SK-N-SH (cell line): Measurements from ENCODE around the gene IGF1R. TPM values are rescaled to one million over a fixed set of nuclear protein-coding genes. Genes with fewer than 3 reads are reported as not detected.
A peak's percentile ranks its signal among the peaks of the same experiment; 100 is the strongest.

Source experiments
- CTCF ChIA-PET: fragments of 300-600, 350-600 bp; formaldehyde crosslinking; extraction: SDS; loops from one replicate; lab custom pipeline; 2021; lab: Yijun Ruan, JAX
- POLR2A ChIA-PET: fragments of 350-600 bp; sonication (Branson Sonifier 250); formaldehyde crosslinking; extraction: SDS; loops from one replicate; lab custom pipeline; 2020; ENCODE audit warnings: antibody characterized with exemption, inconsistent platforms; lab: Yijun Ruan, JAX
- DNase-seq: peaks from one replicate; pipeline ENCODE4 v3.0.0; 2012
- H2AFZ ChIP-seq: fragments of 200-600 bp; sonication (generic); 2 replicates; pipeline ENCODE4 v1.8.1; 2016; ENCODE audit warnings: antibody characterized with exemption, mild to moderate bottlenecking, low read depth
- H3F3A ChIP-seq: fragments of 200-600 bp; sonication (generic); replicated peaks from 2 replicates; pipeline ENCODE3; 2016; ENCODE audit warnings: antibody characterized with exemption, mild to moderate bottlenecking; ENCODE audit not compliant: insufficient read depth
- H3K27ac ChIP-seq, 2 experiments: fragments of 200-500 bp in 1 of 2; fragments of 200-600 bp in 1 of 2; sonication (Bioruptor generic) in 1 of 2; sonication (generic), shearing (Covaris generic) in 1 of 2; 2 replicates each; pipeline versions ENCODE4 v1.5.1 to v1.6.1; 2014 to 2016; ENCODE audit warnings: low read depth in 2 of 2, inconsistent platforms in 1 of 2, low read length in 1 of 2, mild to moderate bottlenecking in 1 of 2, mixed read lengths in 1 of 2
- H3K27me3 ChIP-seq: fragments of 200-600 bp; sonication (generic), shearing (Covaris generic); 2 replicates; pipeline ENCODE4 v1.6.1; 2016; ENCODE audit warnings: mixed run types; ENCODE audit not compliant: insufficient read depth
- H3K36me3 ChIP-seq, 2 experiments: fragments of 200-500 bp in 1 of 2; fragments of 200-600 bp in 1 of 2; sonication (Bioruptor generic) in 1 of 2; sonication (generic) in 1 of 2; replicated peaks in 1 of 2; 2 replicates each; pipeline versions ENCODE3 to v1.5.1; 2014 to 2016; ENCODE audit warnings: low read length in 1 of 2, mild to moderate bottlenecking in 1 of 2; ENCODE audit not compliant: insufficient read depth in 2 of 2, control insufficient read depth in 1 of 2
- H3K4me1 ChIP-seq, 2 experiments: fragments of 200-500 bp in 1 of 2; fragments of 200-600 bp in 1 of 2; sonication (Bioruptor generic) in 1 of 2; sonication (generic), shearing (Covaris generic) in 1 of 2; 2 replicates each; pipeline versions ENCODE4 v1.5.1 to v1.6.1; 2014 to 2016; ENCODE audit warnings: low read depth in 1 of 2, low read length in 1 of 2, mixed run types in 1 of 2; ENCODE audit not compliant: insufficient read depth in 2 of 2, control insufficient read depth in 1 of 2
- H3K4me2 ChIP-seq: fragments of 200-600 bp; sonication (generic), shearing (Covaris generic); 2 replicates; pipeline ENCODE4 v1.6.1; 2017; ENCODE audit warnings: mixed run types
- H3K4me3 ChIP-seq, 2 experiments: fragments of 200-500 bp in 1 of 2; fragments of 200-600 bp in 1 of 2; sonication (Bioruptor generic) in 1 of 2; sonication (generic), shearing (Covaris generic) in 1 of 2; 2 replicates each; pipeline versions ENCODE4 v1.5.1 to v1.8.1; 2014 to 2016; ENCODE audit warnings: low read depth in 2 of 2, inconsistent platforms in 1 of 2, low read length in 1 of 2, mild to moderate bottlenecking in 1 of 2, mixed read lengths in 1 of 2, moderate library complexity in 1 of 2
- H3K79me2 ChIP-seq: fragments of 200-600 bp; sonication (generic); 2 replicates; pipeline ENCODE4 v1.8.1; 2017; ENCODE audit warnings: mild to moderate bottlenecking; ENCODE audit not compliant: insufficient read depth
- H3K9ac ChIP-seq: fragments of 200-600 bp; sonication (generic); 2 replicates; pipeline ENCODE4 v1.6.1; 2017; ENCODE audit warnings: mixed run types
- H3K9me2 ChIP-seq: fragments of 200-600 bp; sonication (generic); 2 replicates; pipeline ENCODE4 v1.6.1; 2017; ENCODE audit warnings: mixed run types
- H3K9me3 ChIP-seq: fragments of 200-600 bp; sonication (generic); 2 replicates; pipeline ENCODE4 v1.6.1; 2017; ENCODE audit warnings: mixed run types, mild to moderate bottlenecking, moderate library complexity
- H4K20me1 ChIP-seq: fragments of 200-600 bp; sonication (generic); 2 replicates; pipeline ENCODE4 v1.6.1; 2017; ENCODE audit warnings: mild to moderate bottlenecking, mixed run types; ENCODE audit not compliant: insufficient read depth
- FOSL2 ChIP-seq: IDR thresholded peaks from 2 replicates; pipeline ENCODE4 v1.4.0; 2012; ENCODE audit warnings: low read depth, mild to moderate bottlenecking, moderate library complexity, borderline replicate concordance
- FOXJ3 ChIP-seq: sonication (generic); formaldehyde crosslinking; IDR thresholded peaks from 2 replicates; pipeline ENCODE4 v1.5.1; 2020; ENCODE audit warnings: mild to moderate bottlenecking, missing genetic modification reagents
- GATA2 ChIP-seq: sonication (generic); formaldehyde crosslinking; IDR thresholded peaks from 2 replicates; pipeline ENCODE4 v1.5.0; 2020; ENCODE audit warnings: mild to moderate bottlenecking, missing genetic modification reagents
- NFIC ChIP-seq: IDR thresholded peaks from 2 replicates; pipeline ENCODE4 v1.4.0; 2012; ENCODE audit warnings: borderline replicate concordance
- NRF1 ChIP-seq: IDR thresholded peaks from 2 replicates; pipeline ENCODE4 v1.6.1; 2012; ENCODE audit warnings: low read depth, mild to moderate bottlenecking, low read length
- POLR2AphosphoS5 ChIP-seq: IDR thresholded peaks from 2 replicates; pipeline ENCODE4 v1.6.1; 2012; ENCODE audit warnings: low read depth, low read length
- RAD21 ChIP-seq: IDR thresholded peaks from 2 replicates; pipeline ENCODE4 v1.6.1; 2012; ENCODE audit warnings: mild to moderate bottlenecking, low read length
- RFX5 ChIP-seq: IDR thresholded peaks from 2 replicates; pipeline ENCODE4 v1.6.1; 2012; ENCODE audit warnings: mild to moderate bottlenecking, improper control_type of control experiment, low read length
- RXRA ChIP-seq: IDR thresholded peaks from 2 replicates; pipeline ENCODE4 v1.4.0; 2012; ENCODE audit warnings: low read depth, mild to moderate bottlenecking, borderline replicate concordance
- SMC3 ChIP-seq: IDR thresholded peaks from 2 replicates; pipeline ENCODE4 v1.6.1; 2012; ENCODE audit warnings: low read depth, low read length, improper control_type of control experiment
- TEAD4 ChIP-seq: IDR thresholded peaks from 2 replicates; pipeline ENCODE4 v1.4.0; 2012; ENCODE audit warnings: mild to moderate bottlenecking, borderline replicate concordance; ENCODE audit not compliant: insufficient read depth
- WGBS: methylation state at CpG from one replicate; pipeline ENCODE4 v1.1.6; 2017; ENCODE audit warnings: low lambda C conversion rate; 5-methylcytosine and 5-hydroxymethylcytosine counted together
- polyA plus RNA-seq, 3 experiments: library from polyadenylated mRNA; depleted of rRNA; stranded (reverse); fragments of >200 nt; gene quantifications; 2 replicates each; pipeline ENCODE4 v1.2.3, GENCODE V29; 2012
- TF ChIP-seq, protein P1 (sequence below): IDR thresholded peaks from 2 replicates; pipeline ENCODE4; 2012
- TF ChIP-seq, protein P2 (sequence below): fragments of 150-350 bp; IDR thresholded peaks from 2 replicates; pipeline ENCODE4 v1.6.1; 2017; ENCODE audit warnings: antibody characterized with exemption, low read length, low read depth, borderline replicate concordance
- TF ChIP-seq, protein P3 (sequence below): IDR thresholded peaks from 2 replicates; pipeline ENCODE4 v1.6.1; 2012; ENCODE audit warnings: mild to moderate bottlenecking, low read depth, low read length, moderate library complexity

The IGF1R gene
- polyA plus RNA-seq, 1 of the 3 experiments (the other 2 are of a cell fraction): 9.5 TPM

DNA sequence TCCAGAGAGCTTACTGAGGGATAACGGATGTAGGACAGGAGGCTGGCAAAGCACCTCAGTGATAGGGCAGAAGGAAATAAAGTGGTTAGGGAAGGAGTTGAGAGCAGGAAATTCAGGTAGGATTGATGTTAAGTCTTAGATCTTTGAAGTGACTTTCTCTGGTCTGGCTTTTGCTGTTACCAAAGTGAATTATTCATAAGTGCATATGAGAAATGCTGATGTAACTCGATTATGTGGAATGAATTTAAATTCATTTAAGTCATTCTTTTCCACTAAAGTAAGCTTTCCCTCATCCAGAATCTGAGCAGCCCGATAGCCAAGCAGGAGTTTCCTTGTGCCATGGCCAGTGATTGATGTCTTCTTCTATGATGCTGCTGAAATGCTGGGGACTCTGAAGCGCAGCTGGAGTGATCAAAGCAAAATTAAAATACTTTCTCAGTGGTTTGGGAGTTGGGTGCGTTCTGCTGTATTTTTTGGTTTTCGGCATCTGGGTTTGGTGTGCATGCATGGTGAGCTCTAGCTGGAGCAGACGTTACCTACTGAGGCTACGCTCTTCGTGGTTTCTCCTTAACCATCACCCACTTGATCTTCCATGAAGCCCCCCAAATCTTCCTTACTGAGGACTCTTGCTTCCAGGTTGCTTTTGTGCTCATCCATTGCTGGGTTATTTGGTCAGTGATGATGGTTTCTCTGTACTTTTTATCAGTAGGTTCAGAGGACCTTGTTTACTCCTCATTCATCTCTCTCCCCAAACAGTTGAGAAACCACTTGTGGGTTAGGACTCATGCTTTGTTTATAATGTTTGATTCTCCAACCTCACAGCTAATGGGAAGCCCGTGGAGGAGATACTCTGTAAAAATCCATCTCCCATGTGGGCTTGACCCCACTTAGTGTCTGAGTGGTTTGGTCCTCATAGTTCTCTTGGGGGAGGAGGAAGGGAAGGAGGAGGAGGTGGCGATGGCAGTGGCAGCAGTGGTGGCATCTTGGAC lies 72.5 kb downstream of the IGF1R start:
- Histone ChIP-seq H3K79me2 (peaks cover 98% of the 10 kb centered on the region), H2AFZ (no peak overlapping the region), H3K9me2 (no peaks in the 10 kb centered on the region)
- TF ChIP-seq, protein P1, sequence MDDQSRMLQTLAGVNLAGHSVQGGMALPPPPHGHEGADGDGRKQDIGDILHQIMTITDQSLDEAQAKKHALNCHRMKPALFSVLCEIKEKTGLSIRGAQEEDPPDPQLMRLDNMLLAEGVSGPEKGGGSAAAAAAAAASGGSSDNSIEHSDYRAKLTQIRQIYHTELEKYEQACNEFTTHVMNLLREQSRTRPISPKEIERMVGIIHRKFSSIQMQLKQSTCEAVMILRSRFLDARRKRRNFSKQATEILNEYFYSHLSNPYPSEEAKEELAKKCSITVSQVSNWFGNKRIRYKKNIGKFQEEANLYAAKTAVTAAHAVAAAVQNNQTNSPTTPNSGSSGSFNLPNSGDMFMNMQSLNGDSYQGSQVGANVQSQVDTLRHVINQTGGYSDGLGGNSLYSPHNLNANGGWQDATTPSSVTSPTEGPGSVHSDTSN: peak; percentile 29; the same call in 1 of the 2 replicates
- no peak for TF ChIP-seq RXRA
- TF ChIP-seq, all 33 proteins: peak for 1
- H3K27me3 ChIP-seq: no peaks in the 10 kb centered on the region
- no peak overlapping the region for H3K4me2 ChIP-seq
- H3K9me3 ChIP-seq: no peaks in the 10 kb centered on the region
- peaks cover 32 to 74% of the 10 kb centered on the region in 2 experiments for H3K4me1 ChIP-seq
- ChIA-PET CTCF (interaction anchor here (1.0 to 1.3 kb wide), 2 partner anchors 20 to 130 kb away, joined by 3 read pairs; no protein-coding TSS in a partner anchor), POLR2A (no interaction called here)
- H3K9ac ChIP-seq: no peak overlapping the region
- DNase-seq: no peak
- H3F3A ChIP-seq: peaks cover 5% of the 10 kb centered on the region
- H3K4me3 ChIP-seq: no peak overlapping the region
- no peak overlapping the region for H3K27ac ChIP-seq
- WGBS: 78% methylated on average over 11 of the region's 11 CpGs
- H3K36me3 ChIP-seq: no peaks in the 10 kb centered on the region
- H4K20me1 ChIP-seq: peaks cover 3% of the 10 kb centered on the region; the same call in 1 of the 2 replicates

DNA sequence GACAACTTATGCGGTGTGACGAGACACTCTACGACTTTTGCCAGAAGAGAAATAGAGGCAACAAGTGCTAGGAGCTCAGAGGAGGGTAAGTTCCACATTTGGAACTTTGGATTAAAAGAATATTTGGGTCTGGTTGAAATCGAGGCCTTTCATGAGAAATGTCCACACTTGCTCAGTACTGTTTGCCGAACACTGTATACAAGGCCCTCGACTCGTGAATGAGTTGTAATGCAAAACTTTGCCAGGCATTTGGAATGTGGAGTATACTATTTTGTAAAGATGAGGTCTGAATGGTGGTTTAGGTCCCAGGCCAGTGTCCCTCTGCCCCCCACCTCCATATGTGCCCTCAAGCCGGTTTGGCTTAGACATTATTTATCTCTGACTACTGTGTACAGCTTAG lies 73.9 kb downstream of the IGF1R start:
- POLR2A ChIA-PET: no interaction called here
- CTCF ChIA-PET: interaction anchor here (0.7 to 2.0 kb wide), 2 partner anchors 17 to 62 kb away, joined by 3 to 5 read pairs; no protein-coding TSS in a partner anchor
- peak overlapping the region; percentile 3 for H3K4me2 ChIP-seq
- H3K9me3 ChIP-seq: no peaks in the 10 kb centered on the region
- TF ChIP-seq NRF1 (no peak), NFIC (no peak)
- peaks cover 93% of the 10 kb centered on the region for H3K79me2 ChIP-seq
- peaks cover 44 to 70% of the 10 kb centered on the region in 2 experiments for H3K4me1 ChIP-seq
- 0 out of 2 replicates have a peak, but pooled peaks cover 3% of the 10 kb centered on the region for H4K20me1 ChIP-seq
- H3K9ac ChIP-seq: no peak overlapping the region
- no peaks in the 10 kb centered on the region for H3K27me3 ChIP-seq
- peaks cover 17% of the 10 kb centered on the region for H3F3A ChIP-seq
- no peaks in the 10 kb centered on the region for H3K36me3 ChIP-seq
- no peak overlapping the region for H2AFZ ChIP-seq
- no peaks in the 10 kb centered on the region for H3K9me2 ChIP-seq
- no peak for DNase-seq
- no peak overlapping the region for H3K4me3 ChIP-seq
- peak overlapping the region; percentile 38 to 76; a peak in 2 of 4 replicates for H3K27ac ChIP-seq
- 93% methylated on average over 8 of the region's 8 CpGs for WGBS

DNA sequence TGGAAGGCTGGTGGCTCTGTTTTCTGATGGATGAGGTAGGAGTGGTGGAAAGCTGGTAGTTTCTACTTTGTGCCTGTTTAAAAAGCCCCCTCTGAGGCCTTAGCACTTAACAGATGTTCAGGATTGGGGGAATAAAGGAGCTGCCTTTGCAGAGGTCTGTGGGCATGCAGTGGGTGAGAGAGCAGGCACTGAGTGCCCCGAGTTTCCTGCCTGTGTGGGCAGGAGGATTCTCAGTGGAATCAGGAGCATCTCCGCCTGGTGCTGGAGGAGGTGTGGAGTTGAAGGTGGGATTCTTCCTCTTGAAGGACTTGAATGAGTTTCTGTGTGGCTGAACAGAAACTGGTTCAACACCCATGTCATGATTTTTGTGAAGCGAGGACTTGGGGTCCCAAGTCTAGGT lies 74.3 kb downstream of the IGF1R start:
- no peaks in the 10 kb centered on the region for H3K27me3 ChIP-seq
- H3K4me3 ChIP-seq: no peak overlapping the region
- no peaks in the 10 kb centered on the region for H3K9me2 ChIP-seq
- 0 out of 2 replicates have a peak, but pooled peaks cover 3% of the 10 kb centered on the region for H4K20me1 ChIP-seq
- H3K4me1 ChIP-seq: peaks cover 47 to 75% of the 10 kb centered on the region in 2 experiments
- no peak for DNase-seq
- WGBS: 82% methylated on average over 3 of the region's 3 CpGs
- peak overlapping the region; percentile 3 for H3K4me2 ChIP-seq
- H3K36me3 ChIP-seq: no peaks in the 10 kb centered on the region
- peaks cover 89% of the 10 kb centered on the region for H3K79me2 ChIP-seq
- peaks cover 21% of the 10 kb centered on the region for H3F3A ChIP-seq
- no peaks in the 10 kb centered on the region for H3K9me3 ChIP-seq
- H3K27ac ChIP-seq: peak overlapping the region; percentile 38 to 76; a peak in 3 of 4 replicates
- CTCF ChIA-PET: interaction anchor here (0.7 to 2.0 kb wide), 4 partner anchors 7 to 63 kb away, joined by 3 to 5 read pairs (median 3); no protein-coding TSS in a partner anchor
- H3K9ac ChIP-seq: no peak overlapping the region
- POLR2A ChIA-PET: no interaction called here
- H2AFZ ChIP-seq: no peak overlapping the region
- TF ChIP-seq FOXJ3 (CRISPR knock-in tag): no peak
- TF ChIP-seq FOSL2: no peak
- no peak for TF ChIP-seq TEAD4
- TF ChIP-seq, protein P2, sequence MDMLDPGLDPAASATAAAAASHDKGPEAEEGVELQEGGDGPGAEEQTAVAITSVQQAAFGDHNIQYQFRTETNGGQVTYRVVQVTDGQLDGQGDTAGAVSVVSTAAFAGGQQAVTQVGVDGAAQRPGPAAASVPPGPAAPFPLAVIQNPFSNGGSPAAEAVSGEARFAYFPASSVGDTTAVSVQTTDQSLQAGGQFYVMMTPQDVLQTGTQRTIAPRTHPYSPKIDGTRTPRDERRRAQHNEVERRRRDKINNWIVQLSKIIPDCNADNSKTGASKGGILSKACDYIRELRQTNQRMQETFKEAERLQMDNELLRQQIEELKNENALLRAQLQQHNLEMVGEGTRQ: no peak
- TF ChIP-seq GATA2 (CRISPR knock-in tag): no peak
- TF ChIP-seq, protein P3, sequence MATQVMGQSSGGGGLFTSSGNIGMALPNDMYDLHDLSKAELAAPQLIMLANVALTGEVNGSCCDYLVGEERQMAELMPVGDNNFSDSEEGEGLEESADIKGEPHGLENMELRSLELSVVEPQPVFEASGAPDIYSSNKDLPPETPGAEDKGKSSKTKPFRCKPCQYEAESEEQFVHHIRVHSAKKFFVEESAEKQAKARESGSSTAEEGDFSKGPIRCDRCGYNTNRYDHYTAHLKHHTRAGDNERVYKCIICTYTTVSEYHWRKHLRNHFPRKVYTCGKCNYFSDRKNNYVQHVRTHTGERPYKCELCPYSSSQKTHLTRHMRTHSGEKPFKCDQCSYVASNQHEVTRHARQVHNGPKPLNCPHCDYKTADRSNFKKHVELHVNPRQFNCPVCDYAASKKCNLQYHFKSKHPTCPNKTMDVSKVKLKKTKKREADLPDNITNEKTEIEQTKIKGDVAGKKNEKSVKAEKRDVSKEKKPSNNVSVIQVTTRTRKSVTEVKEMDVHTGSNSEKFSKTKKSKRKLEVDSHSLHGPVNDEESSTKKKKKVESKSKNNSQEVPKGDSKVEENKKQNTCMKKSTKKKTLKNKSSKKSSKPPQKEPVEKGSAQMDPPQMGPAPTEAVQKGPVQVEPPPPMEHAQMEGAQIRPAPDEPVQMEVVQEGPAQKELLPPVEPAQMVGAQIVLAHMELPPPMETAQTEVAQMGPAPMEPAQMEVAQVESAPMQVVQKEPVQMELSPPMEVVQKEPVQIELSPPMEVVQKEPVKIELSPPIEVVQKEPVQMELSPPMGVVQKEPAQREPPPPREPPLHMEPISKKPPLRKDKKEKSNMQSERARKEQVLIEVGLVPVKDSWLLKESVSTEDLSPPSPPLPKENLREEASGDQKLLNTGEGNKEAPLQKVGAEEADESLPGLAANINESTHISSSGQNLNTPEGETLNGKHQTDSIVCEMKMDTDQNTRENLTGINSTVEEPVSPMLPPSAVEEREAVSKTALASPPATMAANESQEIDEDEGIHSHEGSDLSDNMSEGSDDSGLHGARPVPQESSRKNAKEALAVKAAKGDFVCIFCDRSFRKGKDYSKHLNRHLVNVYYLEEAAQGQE: no peak
- no peak for TF ChIP-seq POLR2AphosphoS5
- no peak for TF ChIP-seq RFX5
- no peak for TF ChIP-seq RAD21
- no peak for TF ChIP-seq SMC3
